Activated CD8-positive, alpha-beta memory T cell treated with anti-CD3 and anti-CD28 coated beads for 4 hours (primary cell): ENCODE measurements around the gene NR1D1.
A peak's percentile ranks its signal among the peaks of the same experiment; 100 is the strongest.

Source experiments
- DNase-seq, 2 donors: peaks; one replicate each; pipeline ENCODE4 v3.0.0-alpha.2; 2020; ENCODE audit warnings: low read depth in 2 of 2

NR1D1 gene

DNA sequence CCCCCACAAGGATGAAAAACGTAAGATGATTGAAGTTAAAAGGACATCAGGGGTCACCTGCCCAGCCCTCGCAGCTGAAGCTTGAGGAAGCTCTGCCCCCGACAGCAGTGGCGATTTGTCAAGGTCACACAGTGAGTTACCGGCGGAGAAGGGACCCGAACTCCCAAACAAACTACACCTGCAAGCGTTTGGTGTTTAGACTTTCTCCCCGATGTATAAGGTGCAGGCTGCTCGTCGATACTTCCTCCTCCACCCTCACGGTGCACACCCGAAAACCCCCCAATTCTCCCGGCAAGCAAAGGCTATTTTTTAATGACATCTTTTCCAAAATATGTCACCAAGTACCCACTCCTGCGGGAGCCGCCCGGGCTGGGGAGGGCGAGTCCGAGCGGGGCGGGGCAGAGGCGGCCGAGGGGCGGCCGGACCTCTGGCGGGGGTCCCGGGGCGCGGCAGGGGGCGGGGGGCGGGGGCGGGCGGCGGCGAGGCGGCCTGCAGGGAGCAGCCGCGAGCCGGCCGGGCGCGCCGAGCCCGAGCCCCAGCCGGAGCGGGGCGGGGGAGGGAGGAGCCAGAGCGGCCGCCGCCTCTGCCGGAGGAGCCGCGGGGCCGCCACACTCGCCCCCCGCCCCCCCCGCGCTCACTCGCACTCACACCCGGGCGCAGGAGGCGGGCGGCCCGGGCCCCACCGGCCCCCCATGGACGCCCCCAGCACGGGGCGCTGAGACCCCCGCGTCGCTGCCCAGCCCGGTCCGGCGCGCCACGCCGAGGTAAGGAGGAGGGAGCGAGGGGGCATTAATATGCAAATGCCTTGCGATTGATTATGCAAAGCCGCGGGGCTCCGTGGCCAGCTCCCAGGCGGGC, 37.8 kb downstream of the NR1D1 start, which contains the start of gene THRA:
TSS of gene THRA (plus strand) at position 637 of the 858 bp plus-strand sequence. CDS start 11,524 bp downstream, outside the sequence.
- peak; percentile 27 to 30 for DNase-seq

DNA sequence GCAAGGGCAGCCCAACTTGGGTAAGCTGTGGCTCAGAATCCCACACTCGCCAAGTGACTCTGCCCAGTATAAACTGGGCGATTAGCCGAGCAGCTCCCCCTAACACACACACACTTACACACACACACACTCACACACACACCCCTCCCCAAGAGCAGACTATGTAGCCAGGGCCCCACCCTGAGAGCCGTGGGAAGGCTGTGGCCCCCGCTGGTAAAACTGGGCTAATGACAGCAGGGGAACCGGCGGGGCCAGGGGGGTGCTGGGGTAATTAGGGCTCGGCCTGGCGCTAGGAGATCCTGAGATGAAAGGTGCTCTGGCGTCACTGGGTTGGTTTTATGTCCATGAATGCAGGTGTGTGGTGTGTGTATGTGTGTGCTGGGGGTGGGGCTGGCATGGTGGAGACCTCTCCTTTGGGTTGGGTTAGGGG, 38.8 kb downstream of the NR1D1 start:
- no peak for DNase-seq

DNA sequence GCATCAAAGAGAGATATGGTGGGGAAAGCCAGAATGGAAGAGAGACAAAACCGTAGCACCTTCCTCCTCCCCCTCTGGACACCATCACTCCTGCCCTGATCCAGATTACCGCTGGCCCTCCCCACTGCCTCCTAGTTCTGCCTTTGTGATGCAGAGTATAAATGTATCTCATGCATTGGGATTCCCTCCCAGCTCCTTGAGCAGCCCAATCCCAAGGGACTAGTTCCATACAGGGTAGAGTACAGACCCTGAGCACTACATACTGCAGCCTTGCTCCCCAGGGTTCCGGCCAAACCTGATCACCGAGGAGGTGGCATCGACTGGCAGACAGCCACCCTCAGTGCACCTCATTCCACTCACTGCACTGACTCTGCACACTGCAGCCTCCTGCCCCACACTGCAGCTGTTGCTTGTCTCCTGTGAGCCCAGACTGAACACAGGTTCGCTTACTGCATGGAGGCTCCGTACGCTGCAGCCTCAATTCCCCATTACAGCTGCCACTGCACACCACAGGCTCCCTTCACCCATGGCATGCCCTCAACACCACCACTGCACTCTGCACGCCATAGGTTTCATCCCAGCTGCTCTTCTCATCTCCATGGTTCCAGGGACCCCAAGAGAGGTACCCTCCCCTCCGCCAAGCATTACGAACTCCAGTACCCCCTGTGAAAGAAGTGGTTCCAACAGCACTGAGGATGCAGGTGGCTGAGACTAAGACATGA, 39.3 kb downstream of the NR1D1 start:
- no peak for DNase-seq

DNA sequence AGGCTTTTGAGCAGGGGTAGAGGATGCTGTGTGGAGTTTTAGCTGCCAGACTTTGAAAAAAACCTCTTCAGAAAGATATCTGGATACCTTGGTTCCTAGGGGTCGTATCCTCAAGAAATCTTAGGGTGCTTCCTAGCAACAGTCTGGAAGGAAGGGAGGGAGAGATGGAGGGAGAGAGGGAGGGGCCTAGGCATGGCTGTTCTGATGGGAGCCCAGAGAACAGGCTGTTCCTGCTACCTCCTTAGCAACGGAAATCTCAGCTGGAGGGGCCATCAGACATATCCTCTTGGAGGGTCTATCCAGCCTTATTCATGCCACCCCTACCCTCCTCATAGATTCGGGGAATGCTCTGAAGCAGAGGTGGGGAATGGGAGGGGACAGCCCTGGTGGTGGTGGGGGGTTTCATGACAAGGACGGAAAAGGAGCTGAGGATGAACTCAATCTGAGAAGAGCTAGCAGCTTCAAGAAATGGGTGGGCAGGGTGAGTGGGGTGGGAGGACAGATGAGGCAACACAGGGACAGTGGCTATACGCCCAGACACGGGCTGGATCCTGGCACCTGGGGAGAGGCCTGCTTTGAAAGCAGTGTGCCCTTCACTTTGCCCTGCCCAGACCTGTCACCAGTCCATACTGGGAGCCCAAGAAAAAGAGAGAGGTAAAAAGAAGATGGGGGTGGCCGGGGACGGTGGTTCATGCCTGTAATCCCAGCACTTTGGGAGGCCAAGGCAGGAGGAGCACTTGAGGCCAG, 40.5 kb downstream of the NR1D1 start:
- DNase-seq = no peak

DNA sequence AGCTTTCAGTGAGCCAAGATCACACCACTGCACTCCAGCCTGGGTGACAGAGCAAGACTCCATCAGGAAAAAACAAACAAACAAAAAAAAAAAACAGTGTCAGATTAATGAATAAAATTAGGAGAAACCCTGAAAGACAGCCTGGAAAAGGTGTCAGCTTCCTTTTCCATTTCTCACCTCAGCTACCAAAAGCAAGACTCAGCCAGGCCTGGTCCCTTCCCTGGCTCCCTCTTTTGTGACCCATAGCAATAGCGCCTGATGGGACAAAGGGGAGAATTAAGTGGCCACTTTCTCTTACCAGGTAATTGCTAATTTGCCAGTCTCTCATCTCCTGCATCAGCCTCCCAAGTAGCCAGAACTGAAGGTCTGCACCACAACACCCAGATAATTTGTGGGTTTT, 41.5 kb downstream of the NR1D1 start:
- DNase-seq = no peak

DNA sequence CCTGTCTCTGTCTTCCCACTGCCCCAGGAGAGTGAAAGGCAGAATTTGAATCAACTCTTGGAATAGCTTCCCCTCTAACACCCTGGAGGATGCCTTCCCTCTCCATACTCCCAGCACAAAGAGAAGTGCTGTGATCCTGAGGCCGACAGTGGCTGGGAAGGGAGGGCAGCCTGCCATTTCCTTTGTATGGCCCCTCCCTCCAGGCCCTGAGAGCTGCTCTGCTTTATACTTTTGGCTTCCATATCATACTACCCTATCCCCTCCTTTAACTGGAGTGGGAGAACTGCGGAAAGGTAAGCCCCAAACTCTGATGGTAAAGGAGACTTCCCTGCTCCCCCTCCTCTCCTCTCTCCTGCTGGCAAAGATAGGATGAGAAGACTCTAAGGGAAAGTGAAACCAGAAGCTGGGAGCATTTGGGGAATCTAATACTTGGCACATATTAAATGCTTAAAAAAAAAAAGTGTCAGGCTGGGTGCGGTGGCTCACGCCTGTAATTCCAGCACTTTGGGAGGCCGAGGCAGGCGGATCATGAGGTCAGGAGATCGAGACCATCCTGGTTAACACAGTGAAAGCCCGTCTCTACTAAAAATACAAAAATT, 42.1 kb downstream of the NR1D1 start:
- no peak for DNase-seq

DNA sequence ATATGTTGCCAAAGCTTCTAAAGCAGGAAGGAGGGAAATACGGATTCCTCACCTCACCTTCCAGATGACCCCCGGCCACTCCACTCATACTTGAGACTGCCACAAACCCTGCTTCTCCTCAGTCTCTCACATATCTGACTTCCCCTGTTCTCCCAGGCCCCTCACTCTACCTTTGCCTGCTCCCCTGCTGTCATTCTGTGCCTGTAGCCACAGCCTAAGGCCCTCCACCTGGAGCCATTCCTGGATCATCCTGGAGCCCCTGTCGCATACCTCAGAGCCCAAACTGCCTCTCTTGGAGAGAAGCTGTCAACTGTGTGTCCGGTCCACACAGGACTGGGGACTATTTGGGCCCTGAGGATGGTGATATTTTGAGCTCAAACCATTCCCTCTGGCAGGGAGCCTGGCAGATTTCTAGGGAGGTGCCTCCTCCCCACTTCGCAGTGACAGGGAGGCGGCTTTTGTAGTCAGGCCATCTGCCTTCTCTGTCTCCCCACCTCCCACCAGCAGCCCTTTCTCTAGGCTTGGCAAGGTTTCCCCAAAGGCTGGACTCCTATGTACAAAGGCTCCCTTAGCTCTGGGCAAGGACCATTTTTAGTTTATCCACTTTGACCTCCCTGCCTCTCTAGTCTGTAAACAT, 43.9 kb downstream of the NR1D1 start:
- no peak for DNase-seq
